HEK293 (cell line): ENCODE measurements around the gene FGFBP3.

ENCODE experiments used
- CTCF ChIA-PET: fragments of 350-600 bp; formaldehyde crosslinking; extraction: SDS; loops from one replicate; lab custom pipeline; 2021; ENCODE audit warnings: antibody characterized with exemption; lab: Yijun Ruan, JAX
- POLR2A ChIA-PET: fragments of 300-600 bp; formaldehyde crosslinking; extraction: SDS; loops from one replicate; lab custom pipeline; 2020; ENCODE audit warnings: antibody characterized with exemption, inconsistent platforms; lab: Yijun Ruan, JAX
- H3K27ac ChIP-seq: fragments of 200-500 bp; sonication (Bioruptor generic); 2 replicates; pipeline ENCODE4 v1.5.1; 2014; ENCODE audit warnings: low read depth, low read length, control low read depth, inconsistent platforms; ENCODE audit errors: extremely low read depth
- H3K36me3 ChIP-seq, 2 experiments: fragments of 200-500 bp in 1 of 2; sonication (Bioruptor generic) in 1 of 2; 1 replicate in 1 of 2; 2 replicates in 1 of 2; pipeline ENCODE4 v1.5.1; 2014 to 2017; ENCODE audit warnings: inconsistent platforms in 2 of 2, low read length in 2 of 2; ENCODE audit not compliant: control insufficient read depth in 2 of 2, insufficient read depth in 1 of 2
- H3K4me1 ChIP-seq: fragments of 200-500 bp; sonication (Bioruptor generic); 2 replicates; pipeline ENCODE4 v1.5.1; 2014; ENCODE audit warnings: mild to moderate bottlenecking, low read length, inconsistent platforms; ENCODE audit not compliant: control insufficient read depth, insufficient read depth
- H3K4me3 ChIP-seq: 2 replicates; pipeline ENCODE4 v1.5.1; 2011; ENCODE audit warnings: low read depth, mild to moderate bottlenecking, control low read depth, low read length, moderate library complexity
- H3K9me3 ChIP-seq: fragments of 200-500 bp; sonication (Bioruptor generic); 2 replicates; pipeline ENCODE4 v1.5.1; 2014; ENCODE audit warnings: low read depth, low read length, inconsistent platforms; ENCODE audit not compliant: control insufficient read depth, insufficient read depth
- EGR2 ChIP-seq: fragments of 450-650 bp; formaldehyde crosslinking; IDR thresholded peaks from 2 replicates; pipeline ENCODE4 v1.5.1; 2016; ENCODE audit warnings: low read depth, missing biosample characterization, missing genetic modification characterization
- GFI1B ChIP-seq: fragments of 450-650 bp; formaldehyde crosslinking; IDR thresholded peaks from 2 replicates; pipeline ENCODE4 v1.5.1; 2016; ENCODE audit warnings: missing biosample characterization, missing genetic modification characterization
- OSR2 ChIP-seq: fragments of 450-650 bp; formaldehyde crosslinking; IDR thresholded peaks from 2 replicates; pipeline ENCODE4 v1.5.1; 2016; ENCODE audit warnings: missing biosample characterization, missing genetic modification characterization
- SCRT2 ChIP-seq: fragments of 450-650 bp; formaldehyde crosslinking; IDR thresholded peaks from 2 replicates; pipeline ENCODE4 v1.5.1; 2016; ENCODE audit warnings: missing biosample characterization, missing genetic modification characterization
- ZNF112 ChIP-seq: fragments of 450-650 bp; formaldehyde crosslinking; IDR thresholded peaks from 2 replicates; pipeline ENCODE4 v1.5.0; 2017; ENCODE audit warnings: missing biosample characterization, missing genetic modification characterization
- ZNF239 ChIP-seq: fragments of 450-650 bp; formaldehyde crosslinking; IDR thresholded peaks from 2 replicates; pipeline ENCODE4 v1.5.1; 2016; ENCODE audit warnings: missing biosample characterization, missing genetic modification characterization
- ZNF248 ChIP-seq: fragments of 450-650 bp; formaldehyde crosslinking; IDR thresholded peaks from 2 replicates; pipeline ENCODE4 v1.5.1; 2017; ENCODE audit warnings: missing biosample characterization, missing genetic modification characterization
- ZNF341 ChIP-seq: fragments of 450-650 bp; formaldehyde crosslinking; IDR thresholded peaks from 2 replicates; pipeline ENCODE4; 2016; ENCODE audit warnings: low read depth, missing biosample characterization, missing genetic modification characterization
- ZNF654 ChIP-seq: fragments of 450-650 bp; formaldehyde crosslinking; IDR thresholded peaks from 2 replicates; pipeline ENCODE4 v1.5.1; 2016; ENCODE audit warnings: low read depth, missing biosample characterization, missing genetic modification characterization
- TF ChIP-seq, protein P1 (sequence below): fragments of 450-650 bp; formaldehyde crosslinking; IDR thresholded peaks from 2 replicates; pipeline ENCODE4 v1.5.1; 2016; ENCODE audit warnings: missing biosample characterization, missing genetic modification characterization
- TF ChIP-seq, protein P2 (sequence below): fragments of 450-650 bp; formaldehyde crosslinking; IDR thresholded peaks from 2 replicates; pipeline ENCODE4 v1.5.1; 2016; ENCODE audit warnings: missing biosample characterization, missing genetic modification characterization
- TF ChIP-seq, protein P3 (sequence below): fragments of 450-650 bp; formaldehyde crosslinking; IDR thresholded peaks from 2 replicates; pipeline ENCODE4 v1.5.1; 2016; ENCODE audit warnings: missing biosample characterization, missing genetic modification characterization, borderline replicate concordance

FGFBP3 gene

DNA sequence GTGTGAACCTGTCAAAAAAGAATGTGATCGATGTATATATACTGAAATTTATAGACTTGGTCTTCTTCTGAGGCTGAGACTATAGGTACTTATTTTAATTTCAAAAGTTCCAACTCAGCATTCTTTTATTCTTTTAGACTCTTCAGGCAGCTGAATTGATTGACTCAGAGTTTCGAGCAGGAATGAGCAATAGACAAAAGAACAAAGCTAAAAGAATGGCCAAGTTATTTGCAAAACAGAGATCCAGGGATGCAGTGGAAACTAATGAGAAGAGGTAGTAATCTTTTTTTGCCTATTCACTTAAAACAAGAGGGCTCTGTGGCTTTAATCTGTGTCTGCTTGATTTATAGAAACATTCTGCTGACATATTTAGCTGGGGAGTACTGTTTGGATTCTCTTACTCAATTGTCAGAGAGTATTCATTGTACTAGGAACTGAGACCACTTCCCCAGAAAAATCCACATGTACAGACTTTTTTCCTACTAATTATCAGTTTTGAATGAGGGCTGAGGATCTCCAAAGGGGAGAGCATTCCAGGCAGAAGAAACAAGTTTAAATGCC is 44.4 kb upstream of the FGFBP3 start:
- Histone ChIP-seq H3K9me3 (no peaks in the 10 kb centered on the region), H3K36me3 (peaks cover 60 to 68% of the 10 kb centered on the region in 2 experiments), H3K27ac (no peak overlapping the region), H3K4me1 (no peaks in the 10 kb centered on the region), H3K4me3 (no peak overlapping the region)
- POLR2A ChIA-PET, result no interaction called here
- TF ChIP-seq EGR2 (tag by site-specific recombination), result no peak
- no peak for TF ChIP-seq OSR2 (tag by site-specific recombination)
- TF ChIP-seq, protein P1, sequence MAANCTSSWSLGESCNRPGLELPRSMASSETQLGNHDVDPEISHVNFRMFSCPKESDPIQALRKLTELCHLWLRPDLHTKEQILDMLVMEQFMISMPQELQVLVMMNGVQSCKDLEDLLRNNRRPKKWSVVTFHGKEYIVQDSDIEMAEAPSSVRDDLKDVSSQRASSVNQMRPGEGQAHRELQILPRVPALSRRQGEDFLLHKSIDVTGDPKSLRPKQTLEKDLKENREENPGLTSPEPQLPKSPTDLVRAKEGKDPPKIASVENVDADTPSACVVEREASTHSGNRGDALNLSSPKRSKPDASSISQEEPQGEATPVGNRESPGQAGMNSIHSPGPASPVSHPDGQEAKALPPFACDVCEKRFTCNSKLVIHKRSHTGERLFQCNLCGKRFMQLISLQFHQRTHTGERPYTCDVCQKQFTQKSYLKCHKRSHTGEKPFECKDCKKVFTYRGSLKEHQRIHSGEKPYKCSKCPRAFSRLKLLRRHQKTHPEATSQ (tag by site-specific recombination), result no peak
- TF ChIP-seq GFI1B (tag by site-specific recombination), result no peak
- TF ChIP-seq ZNF112, result no peak
- TF ChIP-seq, protein P2, sequence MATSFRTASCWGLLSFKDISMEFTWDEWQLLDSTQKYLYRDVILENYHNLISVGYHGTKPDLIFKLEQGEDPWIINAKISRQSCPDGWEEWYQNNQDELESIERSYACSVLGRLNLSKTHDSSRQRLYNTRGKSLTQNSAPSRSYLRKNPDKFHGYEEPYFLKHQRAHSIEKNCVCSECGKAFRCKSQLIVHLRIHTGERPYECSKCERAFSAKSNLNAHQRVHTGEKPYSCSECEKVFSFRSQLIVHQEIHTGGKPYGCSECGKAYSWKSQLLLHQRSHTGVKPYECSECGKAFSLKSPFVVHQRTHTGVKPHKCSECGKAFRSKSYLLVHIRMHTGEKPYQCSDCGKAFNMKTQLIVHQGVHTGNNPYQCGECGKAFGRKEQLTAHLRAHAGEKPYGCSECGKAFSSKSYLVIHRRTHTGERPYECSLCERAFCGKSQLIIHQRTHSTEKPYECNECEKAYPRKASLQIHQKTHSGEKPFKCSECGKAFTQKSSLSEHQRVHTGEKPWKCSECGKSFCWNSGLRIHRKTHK (tag by site-specific recombination), result no peak
- CTCF ChIA-PET, result no interaction called here

DNA sequence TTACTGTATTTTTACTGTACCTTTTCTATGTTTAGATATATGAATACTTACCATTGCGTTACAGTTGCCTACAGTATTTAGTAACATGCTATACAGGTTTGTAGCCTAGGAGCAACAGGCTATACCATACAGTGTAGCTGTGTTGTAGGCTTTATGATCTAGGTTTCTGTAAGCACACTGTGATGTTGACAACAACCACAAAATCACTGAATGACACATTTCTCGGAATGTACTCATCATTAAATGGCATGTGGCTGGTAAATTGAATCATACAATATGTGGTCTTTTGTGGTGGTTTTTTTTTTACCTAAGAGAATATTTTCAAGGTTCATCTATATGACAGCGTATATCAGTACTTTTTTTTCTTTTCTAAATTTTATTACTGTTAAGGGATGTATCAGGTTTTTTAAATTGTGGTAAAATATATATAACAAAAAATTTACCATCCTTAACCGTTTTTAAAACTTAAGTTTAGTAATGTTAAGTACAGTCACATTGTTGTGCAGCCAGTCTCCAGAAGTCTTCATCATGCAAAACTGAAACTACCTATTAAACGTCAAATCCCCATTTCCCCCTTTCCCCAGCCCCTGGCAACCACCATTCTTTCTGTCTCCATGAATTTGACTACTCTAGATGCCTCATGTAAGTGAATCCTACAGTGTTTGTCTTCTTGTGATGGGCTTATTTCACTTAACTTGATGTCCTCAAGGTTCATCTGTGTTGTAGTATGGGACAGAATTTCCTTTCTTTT is 35.8 kb upstream of the FGFBP3 start:
- ChIA-PET CTCF (no interaction called here), POLR2A (no interaction called here)
- TF ChIP-seq, protein P3, sequence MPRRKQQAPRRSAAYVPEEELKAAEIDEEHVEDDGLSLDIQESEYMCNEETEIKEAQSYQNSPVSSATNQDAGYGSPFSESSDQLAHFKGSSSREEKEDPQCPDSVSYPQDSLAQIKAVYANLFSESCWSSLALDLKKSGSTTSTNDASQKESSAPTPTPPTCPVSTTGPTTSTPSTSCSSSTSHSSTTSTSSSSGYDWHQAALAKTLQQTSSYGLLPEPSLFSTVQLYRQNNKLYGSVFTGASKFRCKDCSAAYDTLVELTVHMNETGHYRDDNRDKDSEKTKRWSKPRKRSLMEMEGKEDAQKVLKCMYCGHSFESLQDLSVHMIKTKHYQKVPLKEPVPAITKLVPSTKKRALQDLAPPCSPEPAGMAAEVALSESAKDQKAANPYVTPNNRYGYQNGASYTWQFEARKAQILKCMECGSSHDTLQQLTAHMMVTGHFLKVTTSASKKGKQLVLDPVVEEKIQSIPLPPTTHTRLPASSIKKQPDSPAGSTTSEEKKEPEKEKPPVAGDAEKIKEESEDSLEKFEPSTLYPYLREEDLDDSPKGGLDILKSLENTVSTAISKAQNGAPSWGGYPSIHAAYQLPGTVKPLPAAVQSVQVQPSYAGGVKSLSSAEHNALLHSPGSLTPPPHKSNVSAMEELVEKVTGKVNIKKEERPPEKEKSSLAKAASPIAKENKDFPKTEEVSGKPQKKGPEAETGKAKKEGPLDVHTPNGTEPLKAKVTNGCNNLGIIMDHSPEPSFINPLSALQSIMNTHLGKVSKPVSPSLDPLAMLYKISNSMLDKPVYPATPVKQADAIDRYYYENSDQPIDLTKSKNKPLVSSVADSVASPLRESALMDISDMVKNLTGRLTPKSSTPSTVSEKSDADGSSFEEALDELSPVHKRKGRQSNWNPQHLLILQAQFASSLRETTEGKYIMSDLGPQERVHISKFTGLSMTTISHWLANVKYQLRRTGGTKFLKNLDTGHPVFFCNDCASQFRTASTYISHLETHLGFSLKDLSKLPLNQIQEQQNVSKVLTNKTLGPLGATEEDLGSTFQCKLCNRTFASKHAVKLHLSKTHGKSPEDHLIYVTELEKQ (tag by site-specific recombination), result no peak
- TF ChIP-seq SCRT2 (tag by site-specific recombination), result 0 out of 2 replicates have a peak, but pooled peaks have one; percentile 17
- no peaks in the 10 kb centered on the region for H3K9me3 ChIP-seq
- no peaks in the 10 kb centered on the region for H3K4me1 ChIP-seq
- no peak overlapping the region for H3K27ac ChIP-seq
- peaks cover 36 to 40% of the 10 kb centered on the region in 2 experiments for H3K36me3 ChIP-seq
- H3K4me3 ChIP-seq, result no peak overlapping the region

DNA sequence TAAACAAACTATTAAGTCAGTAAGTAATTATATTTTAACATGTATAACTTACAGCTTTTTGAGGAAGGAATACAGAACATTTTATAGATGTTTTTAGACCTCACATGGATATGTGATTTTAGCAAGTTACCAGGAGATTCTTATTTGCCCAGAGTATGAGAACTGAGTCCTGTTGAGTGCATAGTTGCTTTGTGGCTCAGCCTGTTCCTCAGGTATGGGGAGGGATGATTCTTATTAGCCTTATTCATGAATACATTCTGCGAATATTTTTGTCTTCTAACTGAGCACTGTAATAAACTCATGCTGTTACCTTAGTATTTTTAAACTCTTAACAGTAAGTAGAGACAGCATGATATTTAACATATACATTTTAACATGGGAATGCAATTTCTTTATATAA is 32.1 kb upstream of the FGFBP3 start:
- Histone ChIP-seq H3K9me3 (no peaks in the 10 kb centered on the region), H3K27ac (no peak overlapping the region), H3K4me1 (no peaks in the 10 kb centered on the region), H3K36me3 (peaks cover 44 to 53% of the 10 kb centered on the region in 2 experiments)
- TF ChIP-seq ZNF248 (tag by site-specific recombination), result no peak
- no peak for TF ChIP-seq ZNF239 (tag by site-specific recombination)
- TF ChIP-seq, protein P3 (tag by site-specific recombination), result no peak
- no peak for TF ChIP-seq ZNF341 (tag by site-specific recombination)
- TF ChIP-seq ZNF654, result no peak
- TF ChIP-seq, all 188 proteins: peak for 0
- CTCF ChIA-PET, result interaction anchor here (0.9 kb wide), 1 partner anchor 29 kb away, joined by 3 read pairs; no protein-coding TSS in a partner anchor
- H3K4me3 ChIP-seq, result no peak overlapping the region
- POLR2A ChIA-PET, result interaction anchor here (0.8 kb wide), 1 partner anchor 18 kb away, joined by 3 read pairs; the partner anchor contains the start of gene BTAF1
